Vagina (tissue), 2 donors: ENCODE data around the gene ZC2HC1B. TPM values are rescaled to one million over a fixed set of nuclear protein-coding genes. Genes with fewer than 3 reads are reported as not detected.
A peak's percentile ranks its signal among the peaks of the same experiment; 100 is the strongest.
"Not testable (repeated sequence)": the region's sequence is repeated elsewhere in the genome, so short reads cannot be mapped to it uniquely, and the experiment has no call there.

Experiments used
- DNase-seq, 2 donors: peaks; one replicate each; pipeline ENCODE4 v3.0.0-alpha.2; 2017; ENCODE audit errors: extremely low spot score in 2 of 2
- H3K27ac ChIP-seq: fragments of 200-600 bp; sonication (generic); one replicate; pipeline ENCODE4 v1.5.1; 2019
- H3K27me3 ChIP-seq: fragments of 200-600 bp; sonication (generic); one replicate; pipeline ENCODE4 v1.5.1; 2019
- H3K36me3 ChIP-seq, 2 donors: fragments of 200-600 bp; sonication (generic); one replicate each; pipeline ENCODE4 v1.5.1; 2017 to 2019
- H3K4me1 ChIP-seq: fragments of 200-600 bp; sonication (generic); one replicate; pipeline ENCODE4 v1.5.1; 2019
- H3K4me3 ChIP-seq, 2 donors: fragments of 200-600 bp; sonication (generic); 1 replicate in 1 of 2; 2 replicates in 1 of 2; pipeline ENCODE4 v1.5.1; 2016 to 2019
- H3K9me3 ChIP-seq: fragments of 200-600 bp; sonication (generic); one replicate; pipeline ENCODE4 v1.5.1; 2019
- CTCF ChIP-seq, 3 experiments: fragments of 450-650 bp in 2 of 3; fragments of 200-600 bp in 1 of 3; sonication (generic) in 1 of 3; IDR thresholded peaks; one replicate each; pipeline ENCODE4 v1.5.1; 2017 to 2019; ENCODE audit warnings: antibody characterized with exemption in 3 of 3, mild to moderate bottlenecking in 2 of 3, moderate library complexity in 2 of 3
- POLR2A ChIP-seq, 2 donors: fragments of 450-650 bp; IDR thresholded peaks; one replicate each; pipeline ENCODE4 v1.6.1; 2017; ENCODE audit warnings: antibody characterized with exemption in 2 of 2, mild to moderate bottlenecking in 2 of 2, moderate library complexity in 2 of 2
- POLR2AphosphoS5 ChIP-seq, 2 donors: sonication (generic); formaldehyde crosslinking; IDR thresholded peaks; one replicate each; pipeline ENCODE4 v1.9.0; 2017; ENCODE audit warnings: antibody characterized with exemption in 2 of 2, mild to moderate bottlenecking in 2 of 2, low read depth in 1 of 2; ENCODE audit not compliant: insufficient read depth in 1 of 2
- intact Hi-C: fragments of 100-400 bp; cut with DNase I; formaldehyde crosslinking; loops from one replicate; pipeline ENCODE4 v1.15.1; 2023
- total RNA-seq: library from RNA; depleted of rRNA; stranded (reverse); fragments of >200 nt; gene quantifications from one replicate; pipeline ENCODE4 v1.2.3, GENCODE V29; 2016

Gene ZC2HC1B
- total RNA-seq, 1 donor from 2014 or later: not detected

GRCh38 chr6:143901885-143902750 is 37.8 kb downstream of the ZC2HC1B start:
- Histone ChIP-seq H3K9me3 (no peaks in the 10 kb centered on the region), H3K27ac (no peak overlapping the region), H3K4me3 (no peak overlapping the region), H3K36me3 (no peaks in the 10 kb centered on the region), H3K27me3 (no peaks in the 10 kb centered on the region), H3K4me1 (peaks cover 10% of the 10 kb centered on the region)
- intact Hi-C loops: no loop called here
- TF ChIP-seq CTCF (IDR thresholded peaks at IDR 0.05): no peak
- no peak for TF ChIP-seq POLR2A (IDR thresholded peaks at IDR 0.05)
- peak in 1 of 2 donors; percentile 24 for TF ChIP-seq POLR2AphosphoS5 (IDR thresholded peaks at IDR 0.05; ENCODE audit: insufficient read depth in 1 of 2, low read depth in 1 of 2)
- no peak for DNase-seq

- no peak overlapping the region for H3K27ac ChIP-seq
- peaks cover 10% of the 10 kb centered on the region for H3K4me1 ChIP-seq
- TF ChIP-seq POLR2A (IDR thresholded peaks at IDR 0.05) (no peak), CTCF (IDR thresholded peaks at IDR 0.05) (no peak)
- H3K9me3 ChIP-seq: no peaks in the 10 kb centered on the region
- no peaks in the 10 kb centered on the region for H3K27me3 ChIP-seq
- H3K4me3 ChIP-seq: no peak overlapping the region
- intact Hi-C loops: no loop called here
- no peaks in the 10 kb centered on the region for H3K36me3 ChIP-seq
- DNase-seq: no peak
Observed at GRCh38 chr6:143902827-143903226, 38.6 kb downstream of the ZC2HC1B start.

GRCh38 chr6:143911028-143911427 is 46.8 kb downstream of the ZC2HC1B start:
- Histone ChIP-seq H3K4me1 (no peaks in the 10 kb centered on the region), H3K36me3 (no peaks in the 10 kb centered on the region), H3K9me3 (no peaks in the 10 kb centered on the region), H3K27ac (no peak overlapping the region), H3K4me3 (no peak overlapping the region), H3K27me3 (no peaks in the 10 kb centered on the region)
- intact Hi-C loops: no loop called here
- DNase-seq: no peak
- TF ChIP-seq CTCF (IDR thresholded peaks at IDR 0.05): no peak
- no peak for TF ChIP-seq POLR2A (IDR thresholded peaks at IDR 0.05)
- TF ChIP-seq POLR2AphosphoS5 (IDR thresholded peaks at IDR 0.05; ENCODE audit: insufficient read depth in 1 of 2, low read depth in 1 of 2): no peak

- Histone ChIP-seq H3K27me3 (no peaks in the 10 kb centered on the region), H3K9me3 (no peaks in the 10 kb centered on the region), H3K36me3 (no peaks in the 10 kb centered on the region), H3K4me3 (no peak overlapping the region), H3K4me1 (no peaks in the 10 kb centered on the region), H3K27ac (no peak overlapping the region)
- DNase-seq: no peak
- intact Hi-C loops: no loop called here
- no peak for TF ChIP-seq POLR2AphosphoS5 (IDR thresholded peaks at IDR 0.05; ENCODE audit: insufficient read depth in 1 of 2, low read depth in 1 of 2)
- TF ChIP-seq CTCF (IDR thresholded peaks at IDR 0.05): no peak
- TF ChIP-seq POLR2A (IDR thresholded peaks at IDR 0.05): no peak
Observed at GRCh38 chr6:143912671-143913070, 48.4 kb downstream of the ZC2HC1B start.

GRCh38 chr6:143917026-143917425 is 52.8 kb downstream of the ZC2HC1B start:
- H3K4me3 ChIP-seq, H3K9me3 ChIP-seq, H3K36me3 ChIP-seq, DNase-seq, H3K27me3 ChIP-seq, H3K4me1 ChIP-seq, H3K27ac ChIP-seq, intact Hi-C loops: not testable (repeated sequence)
